Measurements from ENCODE around the gene OCA2. TPM values are rescaled to one million over a fixed set of nuclear protein-coding genes. Genes with fewer than 3 reads are reported as not detected.

OCA2 gene
- total and polyA plus RNA-seq, 2 of the 8 experiments (the other 6 are each of a cell fraction or from before 2014, with no cell fraction given) = 0.20 TPM

DNA sequence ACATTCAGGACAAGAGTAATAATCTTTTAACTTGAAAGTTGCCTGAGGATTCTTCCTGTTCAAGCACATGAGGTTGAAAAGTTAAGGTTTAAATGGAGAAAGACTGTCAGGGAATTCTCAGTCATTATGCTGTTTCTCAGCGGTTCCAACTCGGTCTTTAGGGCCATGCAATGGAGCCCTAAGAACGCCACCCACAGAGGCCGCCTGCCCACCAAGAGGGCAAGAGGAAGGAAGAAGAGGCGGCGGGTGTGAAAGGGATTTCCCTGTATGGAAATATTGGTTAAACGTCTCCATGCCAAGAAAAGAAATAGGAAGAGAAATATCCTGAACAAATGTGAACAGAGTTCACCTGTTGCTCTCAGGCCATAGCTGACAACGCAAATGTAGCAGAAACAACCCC, 234.4 kb downstream of the OCA2 start:
- no peaks in the 10 kb centered on the region for H3K4me1 ChIP-seq (replicated peaks in 1 of 4; ENCODE audit: control insufficient read depth in 3 of 4, insufficient read depth in 4 of 4, low read length in 3 of 4)
- no peak overlapping the region for H3K56ac ChIP-seq (replicated peaks; ENCODE audit: insufficient read length, low read depth, low read length)
- H2AK5ac ChIP-seq (ENCODE audit: low read depth, low read length) = no peak overlapping the region
- no peak overlapping the region for H2BK15ac ChIP-seq (ENCODE audit: low read length)
- no peaks in the 10 kb centered on the region for H3K27me3 ChIP-seq (replicated peaks in 1 of 4; ENCODE audit: control insufficient read depth in 3 of 4, extremely low read depth in 1 of 4, insufficient read depth in 3 of 4, low read length in 3 of 4)
- H2BK5ac ChIP-seq (ENCODE audit: low read depth, low read length) = no peak overlapping the region
- H3K14ac ChIP-seq (ENCODE audit: insufficient read length) = no peak overlapping the region
- H3K4ac ChIP-seq (replicated peaks; ENCODE audit: insufficient read length, low read depth, low read length) = no peak overlapping the region
- H2BK20ac ChIP-seq (ENCODE audit: low read length) = no peak overlapping the region
- CTCF ChIA-PET (ENCODE audit: partially characterized antibody) = no interaction called here
- no peak overlapping the region for H2BK12ac ChIP-seq (ENCODE audit: low read depth, low read length)
- no peak overlapping the region for H2BK120ac ChIP-seq (replicated peaks; ENCODE audit: low read depth, low read length)
- FAIRE-seq = no peak
- no peaks in the 10 kb centered on the region for H3K36me3 ChIP-seq (ENCODE audit: control insufficient read depth in 2 of 4, insufficient read depth in 4 of 4, low read length in 3 of 4)
- no peaks in the 10 kb centered on the region for H4K20me1 ChIP-seq (replicated peaks in 1 of 2; ENCODE audit: control insufficient read depth in 1 of 2, insufficient read depth in 2 of 2, low read length in 2 of 2)
- H3K18ac ChIP-seq (ENCODE audit: extremely low read depth, low read length) = no peak overlapping the region
- no peak overlapping the region for H3K9ac ChIP-seq (replicated peaks in 1 of 4; ENCODE audit: extremely low read depth in 1 of 4, low read depth in 3 of 4, low read length in 3 of 4)
- no peak overlapping the region for H3K27ac ChIP-seq (ENCODE audit: low read depth, low read length)
- H3K79me2 ChIP-seq (ENCODE audit: control insufficient read depth in 1 of 2, insufficient read depth in 2 of 2, low read length in 2 of 2) = no peaks in the 10 kb centered on the region
- H3K23me2 ChIP-seq (ENCODE audit: low read depth, low read length) = no peaks in the 10 kb centered on the region
- H4K8ac ChIP-seq (ENCODE audit: extremely low read depth, insufficient read depth, low read length) = no peak overlapping the region
- H3K79me1 ChIP-seq (ENCODE audit: low read depth, low read length) = no peaks in the 10 kb centered on the region
- H4K91ac ChIP-seq (replicated peaks; ENCODE audit: insufficient read length, low read length) = no peak overlapping the region
- POLR2A ChIA-PET (ENCODE audit: partially characterized antibody) = no interaction called here
- H3K9me3 ChIP-seq (ENCODE audit: insufficient read depth in 2 of 2, low read depth in 1 of 2, low read length in 1 of 2) = peaks cover 7% of the 10 kb centered on the region in 2 experiments; a peak in 2 of 4 replicates
- no peak overlapping the region for H3K23ac ChIP-seq (ENCODE audit: insufficient read length)
- no peak overlapping the region for H3K4me3 ChIP-seq (ENCODE audit: extremely low read depth in 1 of 4, insufficient read depth in 2 of 4, low read depth in 3 of 4, low read length in 4 of 4)
- no peak overlapping the region for H4K5ac ChIP-seq (ENCODE audit: insufficient read length, low read depth, low read length)
- 74% methylated on average over 8 of the region's 8 CpGs; no CpG with 5 or more reads in 1 of the 2 experiments for WGBS, 2 experiments (ENCODE audit: extremely low coverage in 1 of 2, insufficient coverage in 1 of 2, insufficient read length in 1 of 2, insufficient replicate concordance in 2 of 2, low coverage in 1 of 2, low lambda C conversion rate in 2 of 2, missing lambda C conversion rate in 1 of 2)
- DNase-seq (ENCODE audit: low read depth in 1 of 2, low spot score in 2 of 2) = no peak
- H2AFZ ChIP-seq (ENCODE audit: low read length) = no peak overlapping the region
- no peak overlapping the region for H3K4me2 ChIP-seq (ENCODE audit: insufficient read depth in 1 of 2, low read depth in 2 of 2, low read length in 2 of 2)
- TF ChIP-seq, protein P1, sequence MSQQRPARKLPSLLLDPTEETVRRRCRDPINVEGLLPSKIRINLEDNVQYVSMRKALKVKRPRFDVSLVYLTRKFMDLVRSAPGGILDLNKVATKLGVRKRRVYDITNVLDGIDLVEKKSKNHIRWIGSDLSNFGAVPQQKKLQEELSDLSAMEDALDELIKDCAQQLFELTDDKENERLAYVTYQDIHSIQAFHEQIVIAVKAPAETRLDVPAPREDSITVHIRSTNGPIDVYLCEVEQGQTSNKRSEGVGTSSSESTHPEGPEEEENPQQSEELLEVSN (IDR thresholded peaks at IDR 0.05) = no peak
- TF ChIP-seq SIRT6 (IDR thresholded peaks at IDR 0.05; ENCODE audit: low read length) = no peak
- no peak for TF ChIP-seq PHF8 (conservative IDR thresholded peaks at IDR 0.05; ENCODE audit: low read depth, low read length)
- TF ChIP-seq EZH2 (IDR thresholded peaks at IDR 0.05; ENCODE audit: low read depth, low read length, severe bottlenecking) = no peak
- no peak for TF ChIP-seq BCL11A (IDR thresholded peaks at IDR 0.05; ENCODE audit: low read depth in 2 of 2, low read length in 2 of 2)
- no peak for TF ChIP-seq JUND (IDR thresholded peaks at IDR 0.05; ENCODE audit: low read length)
- TF ChIP-seq EGR1 (IDR thresholded peaks at IDR 0.05; ENCODE audit: borderline replicate concordance, low read depth, low read length) = no peak
- TF ChIP-seq NANOG (IDR thresholded peaks at IDR 0.05; ENCODE audit: insufficient read depth, low read depth, low read length, poor library complexity, severe bottlenecking) = no peak
- TF ChIP-seq SRF (IDR thresholded peaks at IDR 0.05; ENCODE audit: low read depth, low read length) = no peak
- no peak for TF ChIP-seq POU5F1 (IDR thresholded peaks at IDR 0.05; ENCODE audit: low read depth, low read length)
- TF ChIP-seq TBP (IDR thresholded peaks at IDR 0.05; ENCODE audit: low read depth, low read length) = no peak

Data from H1 (cell line).